HEK293T (cell line): ENCODE measurements around the gene ZNF692.

Experiments
- CTCF ChIA-PET: fragments of 350-600 bp; formaldehyde crosslinking; extraction: SDS; loops from one replicate; lab custom pipeline; 2021; ENCODE audit warnings: antibody characterized with exemption, inconsistent platforms; lab: Yijun Ruan, JAX
- POLR2A ChIA-PET: fragments of 350-600 bp; formaldehyde crosslinking; extraction: SDS; loops from one replicate; lab custom pipeline; 2020; ENCODE audit warnings: antibody characterized with exemption, inconsistent platforms; lab: Yijun Ruan, JAX
- DNase-seq: peaks from one replicate; pipeline ENCODE4 v3.0.0; 2012; ENCODE audit warnings: mixed read lengths; ENCODE audit errors: extremely low spot score
- ARNT ChIP-seq: fragments of 450-650 bp; IDR thresholded peaks from 2 replicates; pipeline ENCODE4 v1.6.1; 2017; ENCODE audit warnings: mild to moderate bottlenecking
- BHLHE40 ChIP-seq: fragments of 450-650 bp; IDR thresholded peaks from 2 replicates; pipeline ENCODE4 v1.6.1; 2016; ENCODE audit warnings: mild to moderate bottlenecking, moderate library complexity, borderline replicate concordance
- CTBP1 ChIP-seq: fragments of 450-650 bp; IDR thresholded peaks from 2 replicates; pipeline ENCODE4 v1.6.1; 2016; ENCODE audit warnings: borderline replicate concordance
- ELF4 ChIP-seq: fragments of 450-650 bp; IDR thresholded peaks from 2 replicates; pipeline ENCODE4 v1.6.1; 2017; ENCODE audit warnings: antibody characterized with exemption
- FOXA1 ChIP-seq: fragments of 450-650 bp; IDR thresholded peaks from 2 replicates; pipeline ENCODE4 v1.6.1; 2016; ENCODE audit warnings: mild to moderate bottlenecking
- FOXK2 ChIP-seq: fragments of 450-650 bp; IDR thresholded peaks from 2 replicates; pipeline ENCODE4 v1.6.1; 2016; ENCODE audit warnings: mild to moderate bottlenecking
- FOXM1 ChIP-seq: fragments of 450-650 bp; IDR thresholded peaks from 2 replicates; pipeline ENCODE4 v1.6.1; 2017; ENCODE audit warnings: mild to moderate bottlenecking, borderline replicate concordance
- HDGF ChIP-seq: fragments of 450-650 bp; IDR thresholded peaks from 2 replicates; pipeline ENCODE4 v1.6.1; 2017; ENCODE audit warnings: antibody characterized with exemption, borderline replicate concordance
- L3MBTL2 ChIP-seq: fragments of 450-650 bp; conservative IDR thresholded peaks from 2 replicates; pipeline ENCODE4 v1.6.1; 2016; ENCODE audit warnings: mild to moderate bottlenecking
- LEF1 ChIP-seq: fragments of 450-650 bp; IDR thresholded peaks from 2 replicates; pipeline ENCODE4 v1.6.1; 2017; ENCODE audit warnings: mild to moderate bottlenecking, borderline replicate concordance
- NFRKB ChIP-seq: fragments of 450-650 bp; IDR thresholded peaks from 2 replicates; pipeline ENCODE4 v1.6.1; 2016; ENCODE audit warnings: mild to moderate bottlenecking, moderate library complexity
- SP1 ChIP-seq: fragments of 450-650 bp; IDR thresholded peaks from 2 replicates; pipeline ENCODE4 v1.6.1; 2017
- SUZ12 ChIP-seq: fragments of 450-650 bp; IDR thresholded peaks from 2 replicates; pipeline ENCODE4 v1.6.1; 2016; ENCODE audit warnings: mild to moderate bottlenecking
- TARDBP ChIP-seq: fragments of 450-650 bp; IDR thresholded peaks from 2 replicates; pipeline ENCODE4 v1.6.1; 2016
- ZNF384 ChIP-seq: fragments of 450-650 bp; IDR thresholded peaks from 2 replicates; pipeline ENCODE4 v1.6.1; 2016
- TF ChIP-seq, protein P1 (sequence below): fragments of 450-650 bp; IDR thresholded peaks from 2 replicates; pipeline ENCODE4 v1.6.1; 2016

ZNF692 gene

DNA sequence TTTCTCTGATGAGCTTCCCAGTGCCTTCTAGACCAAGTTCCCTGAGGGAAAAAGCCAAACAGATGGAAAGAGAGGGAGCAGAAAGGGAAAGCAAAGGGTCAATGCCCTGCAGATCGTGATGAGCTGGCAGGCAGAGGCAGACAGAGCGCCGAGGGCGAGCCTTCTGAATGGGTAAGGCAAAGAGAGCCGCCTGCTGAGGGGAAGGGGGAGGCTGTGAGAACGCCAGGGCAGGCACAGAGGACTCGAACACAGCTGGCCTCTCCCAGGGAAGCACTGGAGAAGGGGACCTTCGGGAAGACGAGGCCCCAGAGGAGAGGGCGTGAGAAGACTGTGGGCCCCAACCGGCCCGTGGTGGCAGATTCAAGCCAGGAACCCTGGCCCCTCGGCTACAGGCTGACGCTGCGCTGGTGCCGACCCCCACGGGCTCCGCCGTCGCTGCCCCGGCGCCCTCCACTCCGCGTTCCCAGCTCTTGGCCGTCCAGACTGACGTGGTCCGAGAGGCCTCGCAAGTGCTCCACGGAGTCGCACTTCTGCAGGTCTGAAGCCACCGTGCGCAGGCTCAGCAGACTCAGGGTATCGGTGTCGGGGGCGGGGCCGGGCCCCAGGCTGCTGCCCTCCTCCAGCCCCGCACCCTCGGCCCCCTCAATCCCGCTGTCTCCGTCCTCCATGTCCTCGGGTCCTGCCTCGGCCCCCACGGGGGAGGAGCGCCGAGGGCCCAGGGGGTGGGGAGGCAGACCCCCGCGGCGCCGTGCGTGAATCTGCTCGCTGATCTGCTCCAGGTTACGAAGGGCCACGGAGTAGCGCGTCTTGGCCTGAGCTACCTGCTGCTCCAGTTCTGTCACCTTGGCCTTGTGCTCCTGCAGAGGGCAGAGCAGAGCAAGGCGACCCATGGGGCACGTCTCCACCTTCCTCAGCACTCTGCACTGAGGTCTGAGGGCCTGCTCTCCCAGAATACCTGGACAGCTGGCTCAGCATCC, 47.1 kb downstream of the ZNF692 start:
- no peak for DNase-seq
- ChIA-PET POLR2A (no interaction called here), CTCF (no interaction called here)
- no peak for TF ChIP-seq TARDBP
- TF ChIP-seq, protein P1, sequence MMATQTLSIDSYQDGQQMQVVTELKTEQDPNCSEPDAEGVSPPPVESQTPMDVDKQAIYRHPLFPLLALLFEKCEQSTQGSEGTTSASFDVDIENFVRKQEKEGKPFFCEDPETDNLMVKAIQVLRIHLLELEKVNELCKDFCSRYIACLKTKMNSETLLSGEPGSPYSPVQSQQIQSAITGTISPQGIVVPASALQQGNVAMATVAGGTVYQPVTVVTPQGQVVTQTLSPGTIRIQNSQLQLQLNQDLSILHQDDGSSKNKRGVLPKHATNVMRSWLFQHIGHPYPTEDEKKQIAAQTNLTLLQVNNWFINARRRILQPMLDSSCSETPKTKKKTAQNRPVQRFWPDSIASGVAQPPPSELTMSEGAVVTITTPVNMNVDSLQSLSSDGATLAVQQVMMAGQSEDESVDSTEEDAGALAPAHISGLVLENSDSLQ = no peak
- no peak for TF ChIP-seq ELF4
- no peak for TF ChIP-seq SUZ12
- no peak for TF ChIP-seq CTBP1
- no peak for TF ChIP-seq FOXA1
- TF ChIP-seq L3MBTL2 = no peak
- TF ChIP-seq LEF1 = no peak
- TF ChIP-seq ZNF384 = no peak
- TF ChIP-seq ARNT = no peak
- TF ChIP-seq HDGF = no peak
- no peak for TF ChIP-seq NFRKB
- TF ChIP-seq FOXM1 = no peak
- TF ChIP-seq BHLHE40 = no peak
- no peak for TF ChIP-seq SP1

DNA sequence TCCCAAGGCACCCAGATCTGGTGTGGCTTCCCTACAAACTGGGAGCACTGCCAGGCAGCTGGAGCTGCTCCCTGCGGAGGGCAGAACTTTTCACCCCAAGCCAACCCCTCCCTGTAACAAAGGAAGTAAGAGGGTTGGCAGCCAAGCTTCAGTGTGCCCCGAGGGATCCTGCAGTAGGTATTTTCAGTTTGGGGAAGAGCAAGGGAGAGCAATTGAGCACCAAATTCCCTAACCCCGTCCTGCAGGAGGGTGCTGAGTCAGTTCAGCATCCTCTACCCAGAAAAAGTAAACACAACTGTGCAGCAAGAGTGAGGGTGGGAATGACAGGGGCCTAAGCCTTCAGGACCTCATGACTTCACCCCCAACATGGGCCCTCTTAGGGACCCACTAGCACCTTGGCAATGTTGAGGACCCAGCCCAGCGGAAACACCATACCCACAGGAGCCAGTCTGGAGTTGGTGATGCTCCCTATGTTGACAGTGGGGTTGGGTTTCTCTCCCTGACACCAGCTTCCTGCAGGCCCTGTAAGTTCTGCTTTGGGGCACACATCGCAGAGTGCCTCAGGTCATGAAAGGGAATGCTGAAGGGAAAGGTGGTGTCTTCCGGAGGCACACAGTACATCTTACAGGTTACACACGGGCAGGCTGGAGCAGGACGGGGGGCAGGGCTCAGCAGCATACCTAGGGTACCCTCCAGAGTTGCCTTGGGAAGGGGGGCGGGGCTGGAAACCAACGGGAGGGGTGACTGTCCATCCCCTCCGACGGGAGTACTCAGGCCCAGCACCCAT, 48.0 kb downstream of the ZNF692 start:
- DNase-seq = no peak
- no peak for TF ChIP-seq FOXM1
- no peak for TF ChIP-seq FOXK2
- TF ChIP-seq ARNT = no peak
- TF ChIP-seq, protein P1 = no peak
- TF ChIP-seq BHLHE40 = no peak
- TF ChIP-seq ELF4 = no peak
- no peak for TF ChIP-seq NFRKB
- TF ChIP-seq TARDBP = no peak
- no peak for TF ChIP-seq SUZ12
- TF ChIP-seq CTBP1 = no peak
- TF ChIP-seq LEF1 = no peak
- TF ChIP-seq HDGF = no peak
- TF ChIP-seq FOXA1 = no peak
- no peak for TF ChIP-seq L3MBTL2
- no peak for TF ChIP-seq SP1
- no peak for TF ChIP-seq ZNF384
- ChIA-PET CTCF (no interaction called here), POLR2A (no interaction called here)

DNA sequence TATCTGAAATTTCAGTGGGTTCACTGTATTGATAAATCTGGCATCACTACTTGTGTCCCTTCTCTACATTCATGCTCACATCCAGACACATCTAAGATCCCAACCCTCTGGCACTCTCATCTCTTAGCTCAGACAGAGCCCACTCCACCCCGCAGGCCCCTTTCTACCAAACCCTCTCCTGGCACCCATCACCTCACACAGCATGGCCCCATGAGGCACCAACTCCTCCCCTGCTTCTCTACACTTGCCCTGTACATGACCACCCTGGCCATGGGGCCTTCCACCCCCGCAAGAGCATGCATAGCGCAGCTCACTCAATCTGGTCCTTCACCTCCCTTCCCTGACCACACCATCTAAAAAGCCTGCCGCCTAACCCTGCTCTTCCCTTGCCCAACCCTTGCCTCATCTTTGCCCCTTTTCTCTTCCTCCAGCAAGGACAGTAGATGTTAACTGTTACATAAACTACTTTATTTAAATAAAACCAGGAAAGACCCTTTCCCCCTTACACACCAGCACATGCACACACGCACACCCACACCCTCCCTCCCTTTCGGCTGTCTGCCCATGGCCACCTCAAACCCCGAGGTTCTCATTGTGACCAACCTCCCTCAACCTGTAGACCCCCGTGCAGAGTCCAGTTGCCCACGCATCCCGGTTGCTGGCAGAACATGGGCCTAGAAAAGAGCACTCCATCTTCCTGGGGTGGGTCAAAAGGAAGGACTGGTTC, 48.7 kb downstream of the ZNF692 start:
- ChIA-PET POLR2A (no interaction called here), CTCF (no interaction called here)
- DNase-seq = no peak
- TF ChIP-seq L3MBTL2 (no peak), LEF1 (no peak), FOXK2 (no peak), ARNT (no peak)

DNA sequence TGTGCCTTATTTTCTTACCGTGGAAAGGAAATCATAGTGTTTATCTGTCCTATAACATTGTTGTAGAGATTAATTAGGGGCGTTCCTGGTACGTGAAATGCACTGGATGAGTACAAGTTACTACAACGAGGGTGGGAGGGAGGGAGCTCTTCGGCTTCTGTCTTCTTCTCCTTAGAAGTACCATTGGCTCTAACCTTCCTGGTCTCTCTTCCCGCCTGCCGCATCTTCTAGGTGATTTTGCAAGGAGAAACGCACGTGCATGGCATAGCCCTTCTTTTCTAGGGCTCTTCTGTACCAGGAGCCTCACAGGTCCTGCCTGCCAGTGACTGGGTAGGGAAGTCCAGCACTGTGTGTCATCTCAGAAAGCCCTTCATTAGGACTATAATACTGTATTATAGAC, 50.0 kb downstream of the ZNF692 start:
- TF ChIP-seq BHLHE40 (no peak), FOXA1 (no peak), TARDBP (no peak), ZNF384 (no peak)
- POLR2A ChIA-PET = no interaction called here
- CTCF ChIA-PET = no interaction called here
- no peak for DNase-seq

DNA sequence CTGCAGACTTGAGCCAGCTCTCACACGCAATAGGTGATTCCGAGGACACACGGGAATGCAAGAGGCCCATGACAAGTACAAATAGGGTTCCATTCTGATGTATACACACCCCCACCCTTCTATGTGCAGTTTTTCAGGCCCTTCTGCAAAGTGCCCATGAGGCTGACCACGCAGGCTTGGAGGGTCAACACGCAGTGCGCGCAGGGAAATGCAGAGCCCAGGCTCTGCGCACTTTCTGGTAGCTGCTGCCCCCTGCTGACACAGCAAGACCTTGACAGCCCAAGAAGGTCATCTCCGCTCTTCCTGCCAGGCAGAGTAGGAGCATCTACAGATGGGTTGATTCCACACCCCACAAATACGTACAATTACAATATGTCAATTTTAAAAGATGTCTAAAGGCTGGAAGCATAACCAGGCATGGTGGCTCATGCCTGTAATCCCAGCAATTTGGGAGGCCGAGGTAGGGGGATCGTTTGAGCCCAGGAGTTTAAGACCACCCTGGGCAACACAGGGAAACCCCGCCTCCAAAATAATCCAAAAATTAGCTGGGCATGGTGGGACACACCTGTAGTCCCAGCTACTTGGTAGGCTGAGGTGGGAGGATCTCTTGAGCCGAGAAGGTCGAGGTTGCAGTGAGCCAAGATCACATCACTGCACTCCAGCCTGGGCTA, 51.7 kb downstream of the ZNF692 start:
- DNase-seq = peak; percentile 51
- TF ChIP-seq L3MBTL2 = no peak
- no peak for TF ChIP-seq ARNT
- TF ChIP-seq LEF1 = no peak
- TF ChIP-seq TARDBP = no peak
- ChIA-PET CTCF (interaction anchor here (1.0 kb wide), 1 partner anchor 185 kb away, joined by 7 read pairs; no protein-coding TSS in a partner anchor), POLR2A (no interaction called here)

DNA sequence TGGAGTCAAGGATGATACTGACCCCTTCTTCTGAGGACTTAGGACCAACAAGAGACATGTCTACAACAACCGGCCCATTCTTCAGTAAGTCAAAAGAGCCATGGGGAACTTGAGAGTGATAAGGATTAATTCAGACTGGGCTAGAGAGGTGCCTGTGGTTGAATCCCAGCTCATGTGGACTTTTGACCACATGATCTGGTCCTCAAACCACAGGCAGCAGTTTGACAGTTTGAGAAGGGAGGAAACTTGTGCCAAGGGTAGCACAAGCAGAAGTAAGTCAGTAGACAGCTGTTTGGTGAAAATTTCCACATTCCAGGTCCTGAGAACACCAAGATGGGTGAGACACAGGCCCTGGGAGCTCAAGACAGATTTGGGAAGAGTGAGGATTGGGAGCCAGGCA, 53.0 kb downstream of the ZNF692 start:
- no peak for DNase-seq
- POLR2A ChIA-PET = no interaction called here
- CTCF ChIA-PET = no interaction called here
- TF ChIP-seq FOXA1 = no peak
- no peak for TF ChIP-seq ARNT
- TF ChIP-seq SP1 = no peak
- no peak for TF ChIP-seq TARDBP
- TF ChIP-seq HDGF = no peak
